Adrenal gland (tissue), 12 donors: ENCODE measurements around the gene TSPAN4. TPM values are rescaled to one million over a fixed set of nuclear protein-coding genes. Genes with fewer than 3 reads are reported as not detected.

Source experiments
- DNase-seq, 7 donors: peaks; one replicate each; pipeline ENCODE4 v3.0.0-alpha.2; 2019 to 2020
- H3K27ac ChIP-seq, 5 donors: fragments of 200-600 bp; sonication (generic) in 4 of 5; 1 replicate in 3 of 5; 2 replicates in 2 of 5; pipeline versions ENCODE4 v1.5.1 to v1.8.0; 2016 to 2020; ENCODE audit warnings: mild to moderate bottlenecking in 1 of 5
- H3K27me3 ChIP-seq: fragments of 200-600 bp; 2 replicates; pipeline ENCODE4 v1.8.0; 2021
- H3K36me3 ChIP-seq, 2 donors: fragments of 200-600 bp; replicated peaks in 1 of 2; 1 replicate in 1 of 2; 2 replicates in 1 of 2; pipeline versions ENCODE4 v1.5.1 to v1.8.0; 2018 to 2022
- H3K4me1 ChIP-seq, 2 donors: fragments of 200-600 bp; replicated peaks in 1 of 2; 1 replicate in 1 of 2; 2 replicates in 1 of 2; pipeline versions ENCODE4 v1.5.1 to v1.8.0; 2018 to 2021
- H3K4me3 ChIP-seq, 4 donors: fragments of 200-600 bp; sonication (generic) in 3 of 4; one replicate each; pipeline ENCODE4 v1.5.1; 2016 to 2018
- H3K9me3 ChIP-seq, 3 donors: fragments of 200-600 bp; sonication (generic) in 1 of 3; replicated peaks in 1 of 3; 1 replicate in 2 of 3; 2 replicates in 1 of 3; pipeline versions ENCODE4 v1.5.1 to v1.8.0; 2016 to 2021
- POLR2A ChIP-seq, 2 donors: fragments of 450-650 bp; IDR thresholded peaks; one replicate each; pipeline ENCODE4 v1.6.1; 2017; ENCODE audit warnings: antibody characterized with exemption in 2 of 2, mild to moderate bottlenecking in 2 of 2, moderate library complexity in 1 of 2
- WGBS, 4 donors: extraction: QIAGEN DNeasy Blood & Tissue Kit in 2 of 4; methylation state at CpG; one replicate each; pipeline versions ENCODE4 v1.1.5 to v1.1.7; 2013 to 2017; 5-methylcytosine and 5-hydroxymethylcytosine counted together
- intact Hi-C, 2 donors: fragments of 100-400 bp; cut with DNase I; formaldehyde crosslinking; loops; one replicate each; pipeline versions ENCODE4 v1.14.1 to v1.15.0; 2022 to 2023
- polyA plus RNA-seq, 3 donors: library from polyadenylated mRNA; stranded (reverse); fragments of 200-250 nt in 2 of 3; fragments of 350-450 nt in 1 of 3; fragmentation: Illumina TruSeq in 1 of 3; extraction: RNeasy Lipid Tissue Mini Kit (QIAGEN cat#74804) in 1 of 3; gene quantifications; one replicate each; pipeline ENCODE4 v1.2.3, GENCODE V29; 2013 to 2014
- total RNA-seq, 9 donors: library from RNA; depleted of rRNA in 4 of 9; stranded (reverse); fragments of >200 nt in 4 of 9; fragments of 120-200 nt in 1 of 9; fragmentation: NEBNext Ultra II Directional in 1 of 9; extraction: Animal tissue kit (Norgen Biotek cat#: 25700) in 1 of 9; gene quantifications; one replicate each; pipeline versions ENCODE4 v1.1.0 to v1.2.4, GENCODE V29; 2013 to 2023
- TF ChIP-seq, protein P1 (sequence below), 6 experiments: fragments of 450-650 bp in 4 of 6; fragments of 200-600 bp in 2 of 6; sonication (generic) in 1 of 6; IDR thresholded peaks; 1 replicate in 5 of 6; 2 replicates in 1 of 6; pipeline versions ENCODE4 v1.5.1 to v1.8.0; 2016 to 2021; ENCODE audit warnings: antibody characterized with exemption in 6 of 6, mild to moderate bottlenecking in 2 of 6, moderate library complexity in 1 of 6
- donor health status: healthy with polysubstance abuse.
- donor health status: Bipolar disorder and iron deficiency.
- donor health status: DM: yes; HTN: yes; CAD: no.
- donor health status: DM: no; HTN: no; CAD: no.
- donor health status: DM: no; HTN: no; CAD: no.
- donor health status: DM: yes; HTN: yes; CAD: no.

The TSPAN4 gene
- total and polyA plus RNA-seq, 12 donors = 5.2 to 207 (median 53.5) TPM

DNA sequence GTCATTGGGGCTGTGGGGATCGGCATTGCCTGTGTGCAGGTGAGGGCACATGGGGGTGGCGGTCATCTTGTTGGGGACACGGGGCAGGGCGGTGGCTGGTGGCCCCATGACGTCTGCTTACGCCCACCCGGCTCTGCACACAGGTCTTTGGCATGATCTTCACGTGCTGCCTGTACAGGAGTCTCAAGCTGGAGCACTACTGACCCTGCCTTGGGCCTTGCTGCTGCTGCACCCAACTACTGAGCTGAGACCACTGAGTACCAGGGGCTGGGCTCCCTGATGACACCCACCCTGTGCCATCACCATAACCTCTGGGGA is 4.7 kb upstream of the TSPAN4 start:
- intact Hi-C loops = no loop called here
- 73 to 92% (median 78%) methylated on average over 6 to 8 of the region's 8 CpGs; no CpG with 5 or more reads in 1 of the 4 donors for WGBS, 4 donors
- H3K27me3 ChIP-seq = no peaks in the 10 kb centered on the region
- no peak overlapping the region for H3K27ac ChIP-seq
- no peak for TF ChIP-seq POLR2A (IDR thresholded peaks at IDR 0.05)
- TF ChIP-seq, protein P1, sequence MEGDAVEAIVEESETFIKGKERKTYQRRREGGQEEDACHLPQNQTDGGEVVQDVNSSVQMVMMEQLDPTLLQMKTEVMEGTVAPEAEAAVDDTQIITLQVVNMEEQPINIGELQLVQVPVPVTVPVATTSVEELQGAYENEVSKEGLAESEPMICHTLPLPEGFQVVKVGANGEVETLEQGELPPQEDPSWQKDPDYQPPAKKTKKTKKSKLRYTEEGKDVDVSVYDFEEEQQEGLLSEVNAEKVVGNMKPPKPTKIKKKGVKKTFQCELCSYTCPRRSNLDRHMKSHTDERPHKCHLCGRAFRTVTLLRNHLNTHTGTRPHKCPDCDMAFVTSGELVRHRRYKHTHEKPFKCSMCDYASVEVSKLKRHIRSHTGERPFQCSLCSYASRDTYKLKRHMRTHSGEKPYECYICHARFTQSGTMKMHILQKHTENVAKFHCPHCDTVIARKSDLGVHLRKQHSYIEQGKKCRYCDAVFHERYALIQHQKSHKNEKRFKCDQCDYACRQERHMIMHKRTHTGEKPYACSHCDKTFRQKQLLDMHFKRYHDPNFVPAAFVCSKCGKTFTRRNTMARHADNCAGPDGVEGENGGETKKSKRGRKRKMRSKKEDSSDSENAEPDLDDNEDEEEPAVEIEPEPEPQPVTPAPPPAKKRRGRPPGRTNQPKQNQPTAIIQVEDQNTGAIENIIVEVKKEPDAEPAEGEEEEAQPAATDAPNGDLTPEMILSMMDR (IDR thresholded peaks at IDR 0.05) = no peak
- peaks cover 26 to 39% of the 10 kb centered on the region in 2 donors for H3K4me1 ChIP-seq
- H3K9me3 ChIP-seq = no peaks in the 10 kb centered on the region
- peak in 1 of 7 donors; percentile 58 for DNase-seq
- no peak overlapping the region for H3K4me3 ChIP-seq
- H3K36me3 ChIP-seq = peaks cover 0 to 44% of the 10 kb centered on the region in 2 donors

DNA sequence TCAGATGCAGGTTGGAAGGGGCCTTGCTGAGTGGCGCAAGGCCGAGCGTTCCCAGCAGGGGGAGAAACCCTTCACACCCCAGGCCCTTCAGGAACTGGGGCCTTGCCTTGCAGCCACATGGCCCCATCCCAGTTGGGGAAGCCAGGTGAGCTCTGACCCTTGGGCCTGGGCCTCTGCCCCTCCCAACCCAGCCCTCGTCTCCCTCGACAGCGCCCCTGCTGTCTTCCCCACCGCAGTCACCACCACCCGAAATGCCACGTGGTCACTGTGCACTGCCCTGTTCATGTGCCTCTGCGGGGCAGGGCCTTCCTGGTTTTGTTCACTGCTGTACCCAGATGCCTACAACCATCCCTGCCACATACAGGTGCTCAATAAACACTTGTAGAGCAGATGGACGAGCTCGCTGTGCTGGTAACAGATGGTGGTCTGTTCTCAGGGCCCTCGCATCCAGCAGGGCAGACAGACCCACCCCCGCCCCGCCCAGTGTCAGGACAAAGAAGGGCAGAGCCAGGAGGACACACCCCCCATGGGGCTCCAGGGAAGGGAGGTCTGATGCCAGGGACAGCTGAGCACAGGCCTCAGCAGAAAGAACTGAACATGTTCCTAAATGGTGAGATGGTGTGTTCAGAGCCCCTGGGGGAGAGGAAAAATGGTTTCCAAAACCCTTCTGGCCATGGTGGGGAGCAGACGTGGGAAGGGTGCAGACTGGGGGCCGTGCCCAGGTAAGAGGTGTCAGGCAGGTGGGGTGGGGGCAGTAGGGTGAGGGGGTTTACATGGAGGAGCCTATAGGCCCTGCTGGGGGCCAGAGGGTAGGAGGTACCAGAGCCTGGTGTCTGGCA is 4.0 kb upstream of the TSPAN4 start:
- Histone ChIP-seq H3K4me1 (peaks cover 33 to 42% of the 10 kb centered on the region in 2 donors), H3K4me3 (no peak overlapping the region), H3K9me3 (no peaks in the 10 kb centered on the region), H3K36me3 (peaks cover 0 to 44% of the 10 kb centered on the region in 2 donors), H3K27me3 (no peaks in the 10 kb centered on the region), H3K27ac (peak overlapping the region in 1 of 5 donors; percentile 25)
- peak in 1 of 7 donors; percentile 39 for DNase-seq
- no peak for TF ChIP-seq POLR2A (IDR thresholded peaks at IDR 0.05)
- TF ChIP-seq, protein P1 (IDR thresholded peaks at IDR 0.05) = no peak
- WGBS, 4 donors = 50 to 79% (median 71%) methylated on average over 10 to 17 of the region's 17 CpGs
- intact Hi-C loops = no loop called here

DNA sequence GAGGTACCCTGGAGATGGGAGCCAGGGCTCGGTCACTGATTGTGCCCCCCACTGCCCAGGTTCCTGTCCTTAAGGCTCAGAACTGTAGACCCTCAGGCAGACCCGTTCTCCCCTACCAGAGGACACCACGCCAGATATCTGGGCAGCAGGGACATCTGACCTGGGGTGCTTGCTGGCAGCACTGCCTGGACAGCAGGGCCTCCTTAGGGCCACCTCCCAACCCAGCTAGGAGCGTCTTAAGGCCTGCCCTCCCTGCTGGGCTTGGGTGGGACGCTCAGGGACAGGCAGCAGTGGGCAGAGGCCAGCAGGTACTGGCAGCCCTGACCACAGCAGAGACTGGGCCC is 3.4 kb upstream of the TSPAN4 start:
- 86 to 93% (median 91%) methylated on average over 4 to 5 of the region's 5 CpGs; no CpG with 5 or more reads in 1 of the 4 donors for WGBS, 4 donors
- no peak for TF ChIP-seq POLR2A (IDR thresholded peaks at IDR 0.05)
- TF ChIP-seq, protein P1 (IDR thresholded peaks at IDR 0.05) = no peak
- Histone ChIP-seq H3K4me1 (peaks cover 33 to 42% of the 10 kb centered on the region in 2 donors), H3K4me3 (no peak overlapping the region), H3K9me3 (no peaks in the 10 kb centered on the region), H3K27me3 (no peaks in the 10 kb centered on the region), H3K36me3 (peaks cover 0 to 44% of the 10 kb centered on the region in 2 donors), H3K27ac (peak overlapping the region in 1 of 5 donors; percentile 25)
- no peak for DNase-seq
- intact Hi-C loops = no loop called here

DNA sequence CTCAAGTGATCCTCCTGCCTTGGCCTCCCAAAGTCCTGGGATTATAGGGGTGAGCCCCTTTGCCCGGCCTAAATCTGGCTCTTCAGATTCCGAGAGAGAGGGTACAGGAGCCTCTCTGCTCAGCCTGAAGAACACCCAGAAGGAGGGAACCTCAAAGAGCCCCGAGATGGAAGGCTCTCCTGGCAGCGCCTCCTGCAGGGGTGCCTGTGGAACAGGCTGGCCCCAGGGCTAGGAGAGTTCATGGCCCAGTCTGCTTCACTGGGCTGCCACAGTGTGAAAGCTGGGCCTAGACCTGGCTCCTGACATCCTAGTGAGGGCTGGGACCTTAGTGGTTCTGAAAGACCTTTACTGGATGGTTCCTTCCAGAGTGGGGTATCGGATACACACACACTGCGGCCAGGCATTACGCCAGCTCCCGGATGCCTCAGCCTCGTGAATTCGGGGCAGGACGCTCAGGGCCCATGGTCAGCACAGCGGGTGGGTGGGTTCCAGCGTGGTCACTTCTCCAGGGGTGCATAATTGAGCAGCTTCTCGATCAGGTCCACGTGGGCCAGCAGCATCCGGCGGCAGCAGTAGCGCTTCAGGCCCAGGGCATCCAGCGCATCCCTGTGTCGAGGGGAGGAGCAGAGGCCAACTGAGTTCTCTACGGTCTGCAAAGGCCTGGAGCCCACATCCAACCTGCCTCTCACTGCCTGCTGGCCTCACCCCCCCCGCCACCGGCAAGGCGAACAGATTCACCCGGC is 2.6 kb upstream of the TSPAN4 start:
- WGBS, 4 donors = 75 to 81% (median 80%) methylated on average over 3 to 25 of the region's 25 CpGs
- Histone ChIP-seq H3K27ac (no peak overlapping the region), H3K36me3 (peaks cover 0 to 44% of the 10 kb centered on the region in 2 donors), H3K4me3 (no peak overlapping the region), H3K9me3 (no peaks in the 10 kb centered on the region), H3K4me1 (peaks cover 32 to 42% of the 10 kb centered on the region in 2 donors), H3K27me3 (no peaks in the 10 kb centered on the region)
- no peak for TF ChIP-seq POLR2A (IDR thresholded peaks at IDR 0.05)
- TF ChIP-seq, protein P1 (IDR thresholded peaks at IDR 0.05) = no peak
- intact Hi-C loops = no loop called here
- DNase-seq = peak in 2 of 7 donors; percentile 28 to 56
